Measurements from ENCODE around the gene HIF1AN. TPM values are rescaled to one million over a fixed set of nuclear protein-coding genes. Genes with fewer than 3 reads are reported as not detected.

The HIF1AN gene
- total and polyA plus RNA-seq, 2 of the 8 experiments (the other 6 are each of a cell fraction or from before 2014, with no cell fraction given), result 10.9 to 62.8 TPM

DNA sequence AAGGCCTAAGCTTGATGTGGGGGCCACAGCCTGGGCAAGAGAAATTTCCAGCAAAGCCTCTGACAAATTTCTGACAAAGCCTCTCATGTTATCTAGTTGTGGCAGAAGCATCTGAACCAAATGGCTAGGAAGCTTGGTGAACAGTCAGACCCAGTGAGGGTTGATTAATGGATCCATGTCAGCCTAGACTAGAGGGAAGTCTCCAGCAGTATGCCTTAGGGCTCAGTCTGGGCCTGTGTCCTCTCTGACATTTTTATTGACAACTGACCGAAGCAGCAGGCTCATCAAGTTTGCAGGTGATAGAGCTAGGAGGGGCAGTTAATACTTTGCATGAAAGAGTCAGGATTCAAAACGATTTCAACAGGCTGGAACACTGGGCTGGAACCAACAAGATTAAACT is 25.3 kb downstream of the HIF1AN start:
- no peak overlapping the region for H3K23ac ChIP-seq (ENCODE audit: insufficient read length)
- no peak overlapping the region for H3K27ac ChIP-seq (ENCODE audit: low read depth, low read length)
- H2AK5ac ChIP-seq (ENCODE audit: low read depth, low read length), result no peak overlapping the region
- no peaks in the 10 kb centered on the region for H4K20me1 ChIP-seq (replicated peaks in 1 of 2; ENCODE audit: control insufficient read depth in 1 of 2, insufficient read depth in 2 of 2, low read length in 2 of 2)
- no peak overlapping the region for H3K14ac ChIP-seq (ENCODE audit: insufficient read length)
- H3K79me1 ChIP-seq (ENCODE audit: low read depth, low read length), result no peaks in the 10 kb centered on the region
- no peak overlapping the region for H2BK15ac ChIP-seq (ENCODE audit: low read length)
- no peaks in the 10 kb centered on the region for H3K79me2 ChIP-seq (ENCODE audit: control insufficient read depth in 1 of 2, insufficient read depth in 2 of 2, low read length in 2 of 2)
- H2AFZ ChIP-seq (ENCODE audit: low read length), result no peak overlapping the region
- H3K4ac ChIP-seq (replicated peaks; ENCODE audit: insufficient read length, low read depth, low read length), result no peak overlapping the region
- H2BK120ac ChIP-seq (replicated peaks; ENCODE audit: low read depth, low read length), result no peak overlapping the region
- peaks cover 0 to 13% (median 6%) of the 10 kb centered on the region in 4 experiments; a peak in 4 of 7 replicates for H3K27me3 ChIP-seq (replicated peaks in 1 of 4; ENCODE audit: control insufficient read depth in 3 of 4, extremely low read depth in 1 of 4, insufficient read depth in 3 of 4, low read length in 3 of 4)
- ChIA-PET POLR2A (ENCODE audit: partially characterized antibody) (interaction anchor here (0.7 to 5.2 kb wide), 11 partner anchors 9 to 426 kb away, joined by 3 to 41 read pairs (median 5); partner anchors contain the start of genes HIF1AN, MRPL43 and TWNK), CTCF (ENCODE audit: partially characterized antibody) (interaction anchor here (0.6 to 6.1 kb wide), 24 partner anchors 9 to 329 kb away, joined by 3 to 81 read pairs (median 4); no protein-coding TSS in a partner anchor)
- H4K91ac ChIP-seq (replicated peaks; ENCODE audit: insufficient read length, low read length), result no peak overlapping the region
- H3K23me2 ChIP-seq (ENCODE audit: low read depth, low read length), result no peaks in the 10 kb centered on the region
- H3K36me3 ChIP-seq (ENCODE audit: control insufficient read depth in 2 of 4, insufficient read depth in 4 of 4, low read length in 3 of 4), result peaks cover 0 to 12% (median 1%) of the 10 kb centered on the region in 4 experiments; a peak in 2 of 8 replicates
- no peak overlapping the region for H3K4me3 ChIP-seq (ENCODE audit: extremely low read depth in 1 of 4, insufficient read depth in 2 of 4, low read depth in 3 of 4, low read length in 4 of 4)
- WGBS, 2 experiments (ENCODE audit: extremely low coverage in 1 of 2, insufficient coverage in 1 of 2, insufficient read length in 1 of 2, insufficient replicate concordance in 2 of 2, low coverage in 1 of 2, low lambda C conversion rate in 2 of 2, missing lambda C conversion rate in 1 of 2), result 85% methylated on average over 2 of the region's 2 CpGs; no CpG with 5 or more reads in 1 of the 2 experiments
- no peak overlapping the region for H3K9ac ChIP-seq (replicated peaks in 1 of 4; ENCODE audit: extremely low read depth in 1 of 4, low read depth in 3 of 4, low read length in 3 of 4)
- H3K4me2 ChIP-seq (ENCODE audit: insufficient read depth in 1 of 2, low read depth in 2 of 2, low read length in 2 of 2), result no peak overlapping the region
- H4K8ac ChIP-seq (ENCODE audit: extremely low read depth, insufficient read depth, low read length), result no peak overlapping the region
- no peak overlapping the region for H2BK12ac ChIP-seq (ENCODE audit: low read depth, low read length)
- H3K18ac ChIP-seq (ENCODE audit: extremely low read depth, low read length), result no peak overlapping the region
- H3K9me3 ChIP-seq (ENCODE audit: insufficient read depth in 2 of 2, low read depth in 1 of 2, low read length in 1 of 2), result peaks cover 0 to 3% of the 10 kb centered on the region in 2 experiments; a peak in 1 of 4 replicates
- no peak overlapping the region for H2BK5ac ChIP-seq (ENCODE audit: low read depth, low read length)
- DNase-seq (ENCODE audit: low read depth in 1 of 2, low spot score in 2 of 2) (no peak), FAIRE-seq (no peak)
- peaks cover 0 to 4% (median 0%) of the 10 kb centered on the region in 4 experiments; a peak in 2 of 7 replicates for H3K4me1 ChIP-seq (replicated peaks in 1 of 4; ENCODE audit: control insufficient read depth in 3 of 4, insufficient read depth in 4 of 4, low read length in 3 of 4)
- no peak overlapping the region for H2BK20ac ChIP-seq (ENCODE audit: low read length)
- no peak overlapping the region for H4K5ac ChIP-seq (ENCODE audit: insufficient read length, low read depth, low read length)
- H3K56ac ChIP-seq (replicated peaks; ENCODE audit: insufficient read length, low read depth, low read length), result no peak overlapping the region

All from H1 (cell line).